Stimulated activated naive B cell treated with anti-CD40 and anti-IgM and Interleukin-4, amounts not matched to agents 10 μg/mL and 1 μg/mL and 100 μg/mL, for 72 hours (primary cell): ENCODE results near the gene RFC4.
A peak's percentile ranks its signal among the peaks of the same experiment; 100 is the strongest.
"Not testable (repeated sequence)": the region's sequence is repeated elsewhere in the genome, so short reads cannot be mapped to it uniquely, and the experiment has no call there.

ENCODE experiments used
- ATAC-seq, 2 donors: fragments of 150-1000 bp; cut with Tn5 transposase; replicated peaks; 2 replicates each; pipeline ENCODE4 v1.10.0; 2021; ENCODE audit warnings: moderate library complexity in 1 of 2
- DNase-seq: peaks from one replicate; pipeline ENCODE4 v3.0.0; 2021
- H3K27ac Mint-ChIP-seq: one replicate; pipeline ENCODE4 v1.8.0; 2022; ENCODE audit warnings: mild to moderate bottlenecking, mixed read lengths
- H3K27me3 Mint-ChIP-seq, 2 donors: one replicate each; pipeline ENCODE4 v1.8.0; 2022; ENCODE audit warnings: mixed read lengths in 2 of 2
- H3K36me3 Mint-ChIP-seq, 2 donors: one replicate each; pipeline ENCODE4 v1.8.0; 2022; ENCODE audit warnings: mixed read lengths in 2 of 2, mild to moderate bottlenecking in 1 of 2
- H3K4me1 Mint-ChIP-seq, 2 donors: one replicate each; pipeline ENCODE4 v1.8.0; 2022; ENCODE audit warnings: mixed read lengths in 2 of 2, mild to moderate bottlenecking in 1 of 2
- H3K4me3 Mint-ChIP-seq, 2 donors: one replicate each; pipeline ENCODE4 v1.8.0; 2022; ENCODE audit warnings: mild to moderate bottlenecking in 2 of 2, mixed read lengths in 2 of 2, moderate library complexity in 1 of 2
- H3K9me3 Mint-ChIP-seq, 2 donors: one replicate each; pipeline ENCODE4 v1.8.0; 2022; ENCODE audit warnings: mixed read lengths in 2 of 2, mild to moderate bottlenecking in 1 of 2

Gene RFC4

GRCh38 chr3:186806089-186807055 lies at the start of gene RFC4:
Gene RFC4, minus strand, starts transcription at chr3:186806482. Its CDS starts 1,769 bp downstream, at chr3:186804713.
- no peaks in the 10 kb centered on the region for H3K9me3 Mint-ChIP-seq
- H3K27me3 Mint-ChIP-seq: no peaks in the 10 kb centered on the region
- DNase-seq (peak; percentile 79), ATAC-seq (peak; percentile 91 to 93)
- H3K4me3 Mint-ChIP-seq: peak within 1 kb of the TSS; percentile 90
- H3K27ac Mint-ChIP-seq: peak within 1 kb of the TSS; percentile 93
- H3K4me1 Mint-ChIP-seq: peaks cover 5 to 9% of the 10 kb centered on the region in 2 donors
- H3K36me3 Mint-ChIP-seq: peaks cover 2 to 8% of the 10 kb centered on the region in 2 donors

GRCh38 chr3:186854954-186855353 lies 48.7 kb upstream of the RFC4 start:
- Mint-ChIP-seq H3K9me3 (peaks cover 5% of the 10 kb centered on the region in 2 donors), H3K4me1 (peaks cover 9 to 14% of the 10 kb centered on the region in 2 donors), H3K36me3 (no peaks in the 10 kb centered on the region), H3K27ac (no peak overlapping the region), H3K27me3 (no peaks in the 10 kb centered on the region), H3K4me3 (no peak overlapping the region)
- DNase-seq: no peak
- ATAC-seq: no peak

- peaks cover 14 to 19% of the 10 kb centered on the region in 2 donors for H3K4me1 Mint-ChIP-seq
- H3K36me3 Mint-ChIP-seq: no peaks in the 10 kb centered on the region
- H3K9me3 Mint-ChIP-seq: peaks cover 3 to 5% of the 10 kb centered on the region in 2 donors
- H3K27ac Mint-ChIP-seq: peak overlapping the region; percentile 39
- ATAC-seq (no peak), DNase-seq (no peak)
- H3K27me3 Mint-ChIP-seq: no peaks in the 10 kb centered on the region
- H3K4me3 Mint-ChIP-seq: no peak overlapping the region
Observed at GRCh38 chr3:186854146-186854545, 47.9 kb upstream of the RFC4 start.

- Mint-ChIP-seq H3K27ac (no peak overlapping the region), H3K4me1 (peaks cover 14 to 19% of the 10 kb centered on the region in 2 donors), H3K36me3 (no peaks in the 10 kb centered on the region), H3K4me3 (no peak overlapping the region), H3K9me3 (peaks cover 1 to 5% of the 10 kb centered on the region in 2 donors), H3K27me3 (no peaks in the 10 kb centered on the region)
- DNase-seq (no peak), ATAC-seq (no peak)
Observed at GRCh38 chr3:186852994-186853393, 46.7 kb upstream of the RFC4 start.

- not testable (repeated sequence) for H3K27ac Mint-ChIP-seq, H3K27me3 Mint-ChIP-seq, H3K9me3 Mint-ChIP-seq, DNase-seq, H3K36me3 Mint-ChIP-seq, H3K4me3 Mint-ChIP-seq
- peak in 1 of 2 donors; percentile 39 for ATAC-seq
- peaks cover 11 to 13% of the 10 kb centered on the region in 2 donors for H3K4me1 Mint-ChIP-seq
Observed at GRCh38 chr3:186851835-186852234, 45.6 kb upstream of the RFC4 start.

GRCh38 chr3:186849374-186849975 lies 43.2 kb upstream of the RFC4 start:
- DNase-seq (no peak), ATAC-seq (peak; percentile 91 to 96)
- Mint-ChIP-seq H3K36me3 (no peaks in the 10 kb centered on the region), H3K9me3 (peaks cover 1 to 5% of the 10 kb centered on the region in 2 donors), H3K4me1 (peaks cover 11 to 13% of the 10 kb centered on the region in 2 donors), H3K27ac (no peak overlapping the region), H3K27me3 (peaks cover 8 to 20% of the 10 kb centered on the region in 2 donors), H3K4me3 (no peak overlapping the region)

GRCh38 chr3:186847437-186847836 lies 41.2 kb upstream of the RFC4 start:
- Mint-ChIP-seq H3K4me1 (peaks cover 11 to 13% of the 10 kb centered on the region in 2 donors), H3K36me3 (no peaks in the 10 kb centered on the region), H3K4me3 (no peak overlapping the region), H3K9me3 (peaks cover 1 to 5% of the 10 kb centered on the region in 2 donors), H3K27ac (no peak overlapping the region), H3K27me3 (peaks cover 15 to 30% of the 10 kb centered on the region in 2 donors)
- DNase-seq (no peak), ATAC-seq (no peak)

GRCh38 chr3:186845756-186846155 lies 39.5 kb upstream of the RFC4 start:
- Mint-ChIP-seq H3K27ac (no peak overlapping the region), H3K4me1 (peaks cover 4 to 6% of the 10 kb centered on the region in 2 donors), H3K36me3 (no peaks in the 10 kb centered on the region), H3K27me3 (peaks cover 17 to 33% of the 10 kb centered on the region in 2 donors), H3K9me3 (no peaks in the 10 kb centered on the region), H3K4me3 (no peak overlapping the region)
- DNase-seq (no peak), ATAC-seq (no peak)

- no peaks in the 10 kb centered on the region for H3K9me3 Mint-ChIP-seq
Observed at GRCh38 chr3:186844908-186845307, 38.6 kb upstream of the RFC4 start.

GRCh38 chr3:186843039-186843432 lies 36.8 kb upstream of the RFC4 start:
- Mint-ChIP-seq H3K9me3 (no peaks in the 10 kb centered on the region), H3K4me3 (no peak overlapping the region), H3K4me1 (no peaks in the 10 kb centered on the region), H3K27me3 (peaks cover 17 to 37% of the 10 kb centered on the region in 2 donors), H3K27ac (no peak overlapping the region), H3K36me3 (no peaks in the 10 kb centered on the region)
- ATAC-seq (no peak), DNase-seq (no peak)

More at GRCh38 chr3:186844908-186845307, 38.6 kb upstream of the RFC4 start:
- ATAC-seq (no peak), DNase-seq (no peak)
- H3K27ac Mint-ChIP-seq: no peak overlapping the region
- H3K27me3 Mint-ChIP-seq: peaks cover 17 to 33% of the 10 kb centered on the region in 2 donors
- H3K4me3 Mint-ChIP-seq: no peak overlapping the region
- peaks cover 4 to 6% of the 10 kb centered on the region in 2 donors for H3K4me1 Mint-ChIP-seq
- no peaks in the 10 kb centered on the region for H3K36me3 Mint-ChIP-seq

GRCh38 chr3:186842426-186843038 lies 36.2 kb upstream of the RFC4 start, which contains the start of gene ADIPOQ:
Gene ADIPOQ, plus strand, starts transcription at chr3:186842710. Its CDS starts 10,349 bp downstream, at chr3:186853059.
- H3K4me1 Mint-ChIP-seq: no peaks in the 10 kb centered on the region

GRCh38 chr3:186841620-186842019 lies 35.3 kb upstream of the RFC4 start:
- no peak for ATAC-seq
- Mint-ChIP-seq H3K27me3 (peaks cover 17 to 39% of the 10 kb centered on the region in 2 donors), H3K4me1 (no peaks in the 10 kb centered on the region), H3K4me3 (no peak overlapping the region), H3K27ac (no peak overlapping the region), H3K36me3 (no peaks in the 10 kb centered on the region), H3K9me3 (no peaks in the 10 kb centered on the region)
- no peak for DNase-seq

More at GRCh38 chr3:186842426-186843038, 36.2 kb upstream of the RFC4 start, which contains the start of gene ADIPOQ:
- H3K4me3 Mint-ChIP-seq: no peak within 1 kb of the TSS
- no peaks in the 10 kb centered on the region for H3K9me3 Mint-ChIP-seq
- ATAC-seq: no peak
- no peaks in the 10 kb centered on the region for H3K36me3 Mint-ChIP-seq
- no peak for DNase-seq
- peaks cover 17 to 41% of the 10 kb centered on the region in 2 donors for H3K27me3 Mint-ChIP-seq
- no peak within 1 kb of the TSS for H3K27ac Mint-ChIP-seq

GRCh38 chr3:186839874-186840641 lies 33.8 kb upstream of the RFC4 start:
- no peak overlapping the region for H3K27ac Mint-ChIP-seq
- no peak overlapping the region for H3K4me3 Mint-ChIP-seq
- no peak for DNase-seq
- no peaks in the 10 kb centered on the region for H3K36me3 Mint-ChIP-seq
- H3K9me3 Mint-ChIP-seq: peaks cover 0 to 3% of the 10 kb centered on the region in 2 donors
- no peak for ATAC-seq
- H3K27me3 Mint-ChIP-seq: peaks cover 13 to 30% of the 10 kb centered on the region in 2 donors
- no peaks in the 10 kb centered on the region for H3K4me1 Mint-ChIP-seq
